DND-41 (cell line): ENCODE data around the gene AOPEP.

ENCODE experiments used
- ATAC-seq: fragments of 200-7000 bp; cut with Tn5 transposase; 3 replicates; pipeline ENCODE4 v1.9.1; 2021; ENCODE audit warnings: low read depth; ENCODE audit not compliant: insufficient read depth
- DNase-seq: peaks from one replicate; pipeline ENCODE4 v3.0.0-alpha.2; 2020
- H2AFZ ChIP-seq: 2 replicates; pipeline ENCODE4 v1.6.0; 2012; ENCODE audit warnings: low read depth, low read length
- H3K27ac ChIP-seq: 2 replicates; pipeline ENCODE4 v1.5.1; 2012; ENCODE audit warnings: low read length, inconsistent platforms
- H3K27me3 ChIP-seq: fragments of 200-600 bp; sonication (generic); 2 replicates; pipeline ENCODE4 v1.6.0; 2012; ENCODE audit warnings: low read length, mild to moderate bottlenecking, inconsistent platforms; ENCODE audit not compliant: insufficient read depth, poor library complexity
- H3K36me3 ChIP-seq: 2 replicates; pipeline ENCODE4 v1.5.1; 2012; ENCODE audit warnings: low read length, inconsistent platforms; ENCODE audit not compliant: insufficient read depth
- H3K4me1 ChIP-seq: 2 replicates; pipeline ENCODE4 v1.5.1; 2012; ENCODE audit warnings: mild to moderate bottlenecking, low read length; ENCODE audit not compliant: insufficient read depth
- H3K4me2 ChIP-seq: 2 replicates; pipeline ENCODE4 v1.6.0; 2012; ENCODE audit warnings: mild to moderate bottlenecking, moderate library complexity, low read length, inconsistent platforms; ENCODE audit not compliant: insufficient read depth
- H3K4me3 ChIP-seq, 2 experiments: fragments of 200-600 bp in 1 of 2; shearing (Covaris generic) in 1 of 2; 2 replicates each; pipeline ENCODE4 v1.5.1; 2012 to 2016; ENCODE audit warnings: inconsistent platforms in 2 of 2, low read length in 2 of 2, mild to moderate bottlenecking in 2 of 2, low read depth in 1 of 2, moderate library complexity in 1 of 2
- H3K79me2 ChIP-seq: 2 replicates; pipeline ENCODE4 v1.6.0; 2012; ENCODE audit warnings: low read length, inconsistent platforms; ENCODE audit not compliant: insufficient read depth
- H3K9ac ChIP-seq: 2 replicates; pipeline ENCODE4 v1.6.0; 2012; ENCODE audit warnings: low read depth, mild to moderate bottlenecking, inconsistent platforms, low read length, moderate library complexity
- H3K9me3 ChIP-seq: 2 replicates; pipeline ENCODE4 v1.5.1; 2012; ENCODE audit warnings: low read length, moderate library complexity, mild to moderate bottlenecking, inconsistent platforms; ENCODE audit not compliant: insufficient read depth, severe bottlenecking
- H4K20me1 ChIP-seq: 2 replicates; pipeline ENCODE4 v1.6.0; 2012; ENCODE audit warnings: low read length; ENCODE audit not compliant: insufficient read depth
- CTCF ChIP-seq: IDR thresholded peaks from 2 replicates; pipeline ENCODE4 v1.5.1; 2012; ENCODE audit warnings: borderline replicate concordance, low read length, moderate library complexity, mild to moderate bottlenecking; ENCODE audit not compliant: poor library complexity, severe bottlenecking; ENCODE audit errors: extremely low read depth
- EZH2 ChIP-seq: IDR thresholded peaks from 3 replicates; pipeline ENCODE4 v1.6.1; 2012; ENCODE audit warnings: borderline replicate concordance, low read depth, mild to moderate bottlenecking, moderate library complexity, low read length, inconsistent platforms; ENCODE audit not compliant: severe bottlenecking

Gene AOPEP

GRCh38 chr9:95028853-95029219, 302.3 kb downstream of the AOPEP start:
- H3K27ac ChIP-seq, result no peak overlapping the region
- H2AFZ ChIP-seq, result no peak overlapping the region
- ATAC-seq (no peak), DNase-seq (no peak)
- H3K4me3 ChIP-seq, result no peak overlapping the region
- H3K27me3 ChIP-seq, result no peaks in the 10 kb centered on the region
- H4K20me1 ChIP-seq, result no peaks in the 10 kb centered on the region
- no peak overlapping the region for H3K4me2 ChIP-seq
- H3K4me1 ChIP-seq, result no peaks in the 10 kb centered on the region
- H3K9me3 ChIP-seq, result no peaks in the 10 kb centered on the region
- H3K36me3 ChIP-seq, result no peaks in the 10 kb centered on the region
- no peak for TF ChIP-seq CTCF
- no peak for TF ChIP-seq EZH2
- H3K79me2 ChIP-seq, result no peaks in the 10 kb centered on the region
- H3K9ac ChIP-seq, result no peak overlapping the region

GRCh38 chr9:95029288-95029687, 302.8 kb downstream of the AOPEP start:
- TF ChIP-seq CTCF, result no peak
- no peak for TF ChIP-seq EZH2
- Histone ChIP-seq H3K36me3 (no peaks in the 10 kb centered on the region), H2AFZ (no peak overlapping the region), H3K4me1 (no peaks in the 10 kb centered on the region), H4K20me1 (no peaks in the 10 kb centered on the region), H3K79me2 (no peaks in the 10 kb centered on the region), H3K27me3 (no peaks in the 10 kb centered on the region), H3K4me2 (no peak overlapping the region), H3K9ac (no peak overlapping the region), H3K9me3 (no peaks in the 10 kb centered on the region), H3K4me3 (no peak overlapping the region), H3K27ac (no peak overlapping the region)
- ATAC-seq (no peak), DNase-seq (no peak)

GRCh38 chr9:95029720-95030119, 303.2 kb downstream of the AOPEP start:
- H3K79me2 ChIP-seq, result no peaks in the 10 kb centered on the region
- H3K27ac ChIP-seq, result no peak overlapping the region
- H3K4me2 ChIP-seq, result no peak overlapping the region
- DNase-seq, result no peak
- TF ChIP-seq EZH2, result no peak
- TF ChIP-seq CTCF, result no peak
- no peaks in the 10 kb centered on the region for H4K20me1 ChIP-seq
- H3K27me3 ChIP-seq, result no peaks in the 10 kb centered on the region
- H3K36me3 ChIP-seq, result no peaks in the 10 kb centered on the region
- H3K4me1 ChIP-seq, result no peaks in the 10 kb centered on the region
- no peak for ATAC-seq
- H2AFZ ChIP-seq, result no peak overlapping the region
- no peaks in the 10 kb centered on the region for H3K9me3 ChIP-seq
- H3K9ac ChIP-seq, result no peak overlapping the region
- H3K4me3 ChIP-seq, result no peak overlapping the region

- no peaks in the 10 kb centered on the region for H3K9me3 ChIP-seq
- H3K4me3 ChIP-seq, result no peak overlapping the region
- no peak overlapping the region for H3K4me2 ChIP-seq
- ATAC-seq, result no peak
- no peaks in the 10 kb centered on the region for H3K36me3 ChIP-seq
- no peak overlapping the region for H3K9ac ChIP-seq
- no peak overlapping the region for H2AFZ ChIP-seq
- H3K27me3 ChIP-seq, result no peaks in the 10 kb centered on the region
- TF ChIP-seq EZH2 (no peak), CTCF (no peak)
- H3K27ac ChIP-seq, result no peak overlapping the region
- no peak for DNase-seq
- H3K79me2 ChIP-seq, result no peaks in the 10 kb centered on the region
- H4K20me1 ChIP-seq, result no peaks in the 10 kb centered on the region
- H3K4me1 ChIP-seq, result no peaks in the 10 kb centered on the region
Observed at GRCh38 chr9:95030344-95030743, 303.8 kb downstream of the AOPEP start.
